ENCODE measurements around the gene ERBB4. TPM values are rescaled to one million over a fixed set of nuclear protein-coding genes. Genes with fewer than 3 reads are reported as not detected.

The ERBB4 gene
- total RNA-seq, 1 donor from 2014 or later: 0.43 TPM

GRCh38 chr2:211477537-211478275, 1060.9 kb downstream of the ERBB4 start:
- DNase-seq (ENCODE audit: low spot score): no peak

- DNase-seq (ENCODE audit: low spot score): no peak
These were observed 1065.5 kb downstream of the ERBB4 start for GRCh38 chr2:211473116-211473515.

GRCh38 chr2:211469664-211470059, 1068.9 kb downstream of the ERBB4 start:
- no peak for DNase-seq (ENCODE audit: low spot score)

- no peak for DNase-seq (ENCODE audit: low spot score)
These were observed 1069.5 kb downstream of the ERBB4 start for GRCh38 chr2:211468877-211469663.

GRCh38 chr2:211468217-211468616, 1070.4 kb downstream of the ERBB4 start:
- DNase-seq (ENCODE audit: low spot score): no peak

GRCh38 chr2:211463397-211463796, 1075.2 kb downstream of the ERBB4 start:
- no peak for DNase-seq (ENCODE audit: low spot score)

GRCh38 chr2:211458974-211459373, 1079.6 kb downstream of the ERBB4 start:
- no peak for DNase-seq (ENCODE audit: low spot score)

- DNase-seq (ENCODE audit: low spot score): no peak
These were observed 1081.3 kb downstream of the ERBB4 start for GRCh38 chr2:211457325-211457724.

- DNase-seq (ENCODE audit: low spot score): peak; percentile 18
These were observed 1083.3 kb downstream of the ERBB4 start for GRCh38 chr2:211455216-211455841.

- DNase-seq (ENCODE audit: low spot score): no peak
These were observed 1083.9 kb downstream of the ERBB4 start for GRCh38 chr2:211454679-211455078.

GRCh38 chr2:211453311-211453887, 1085.2 kb downstream of the ERBB4 start:
- no peak for DNase-seq (ENCODE audit: low spot score)

GRCh38 chr2:211451642-211452041, 1087.0 kb downstream of the ERBB4 start:
- no peak for DNase-seq (ENCODE audit: low spot score)

GRCh38 chr2:211449819-211450218, 1088.8 kb downstream of the ERBB4 start:
- no peak for DNase-seq (ENCODE audit: low spot score)

- no peak for DNase-seq (ENCODE audit: low spot score)
These were observed 1091.1 kb downstream of the ERBB4 start for GRCh38 chr2:211447548-211447947.

GRCh38 chr2:211440107-211440506, 1098.5 kb downstream of the ERBB4 start:
- no peak for DNase-seq (ENCODE audit: low spot score)

- DNase-seq (ENCODE audit: low spot score): no peak
These were observed 1099.6 kb downstream of the ERBB4 start for GRCh38 chr2:211439011-211439410.

- DNase-seq (ENCODE audit: low spot score): no peak
These were observed 1101.2 kb downstream of the ERBB4 start for GRCh38 chr2:211437396-211437795.

- no peak for DNase-seq (ENCODE audit: low spot score)
These were observed 1102.4 kb downstream of the ERBB4 start for GRCh38 chr2:211436182-211436581.

- DNase-seq (ENCODE audit: low spot score): no peak
These were observed 1103.3 kb downstream of the ERBB4 start for GRCh38 chr2:211435331-211435730.

- no peak for DNase-seq (ENCODE audit: low spot score)
These were observed 1103.8 kb downstream of the ERBB4 start for GRCh38 chr2:211434773-211435172.

GRCh38 chr2:211429256-211429920, 1109.2 kb downstream of the ERBB4 start:
- DNase-seq (ENCODE audit: low spot score): no peak

- DNase-seq (ENCODE audit: low spot score): no peak
These were observed 1112.4 kb downstream of the ERBB4 start for GRCh38 chr2:211426240-211426639.
